Thoracic aorta (tissue), 2 donors: ENCODE results near the gene LETM1. TPM values are rescaled to one million over a fixed set of nuclear protein-coding genes. Genes with fewer than 3 reads are reported as not detected.

Source experiments
- ATAC-seq: fragments of 150-250 bp; one replicate; pipeline ENCODE4 v1.8.0; 2017; ENCODE audit warnings: low read depth; ENCODE audit not compliant: insufficient number of reproducible peaks, low FRiP score
- DNase-seq: peaks from one replicate; pipeline ENCODE4 v3.0.0-alpha.2; 2020; ENCODE audit warnings: low spot score
- H3K27ac ChIP-seq, 2 donors: fragments of 200-600 bp; sonication (generic); 1 replicate in 1 of 2; 2 replicates in 1 of 2; pipeline ENCODE4 v1.5.1; 2016; ENCODE audit warnings: mild to moderate bottlenecking in 2 of 2, moderate library complexity in 2 of 2
- H3K27me3 ChIP-seq: fragments of 200-600 bp; sonication (generic); replicated peaks from 2 replicates; pipeline ENCODE4 v1.6.0; 2016; ENCODE audit warnings: mild to moderate bottlenecking; ENCODE audit not compliant: insufficient read depth
- H3K36me3 ChIP-seq: fragments of 200-600 bp; sonication (generic); one replicate; pipeline ENCODE4 v1.5.1; 2016
- H3K4me1 ChIP-seq, 2 donors: fragments of 200-600 bp; sonication (generic); 1 replicate in 1 of 2; 2 replicates in 1 of 2; pipeline versions ENCODE4 v1.5.1 to v1.6.0; 2016; ENCODE audit warnings: low read depth in 2 of 2, mild to moderate bottlenecking in 1 of 2; ENCODE audit not compliant: control insufficient read depth in 1 of 2
- H3K4me3 ChIP-seq: fragments of 200-600 bp; sonication (generic); 2 replicates; pipeline ENCODE4 v1.5.1; 2016; ENCODE audit warnings: mild to moderate bottlenecking
- H3K9me3 ChIP-seq: fragments of 200-600 bp; sonication (generic); 2 replicates; pipeline ENCODE4 v1.5.1; 2016
- total RNA-seq, 2 donors: library from RNA; depleted of rRNA; stranded (reverse); fragments of >200 nt; gene quantifications; one replicate each; pipeline versions ENCODE4 v1.1.0 to v1.2.3, GENCODE V29; 2016
- TF ChIP-seq, protein P1 (sequence below): fragments of 200-600 bp; sonication (generic); IDR thresholded peaks from one replicate; pipeline ENCODE4 v1.5.1; 2019; ENCODE audit warnings: antibody characterized with exemption

Gene LETM1
- total RNA-seq, 2 donors from 2014 or later, result 30.5 to 68.9 TPM

- Histone ChIP-seq H3K4me3 (no peak overlapping the region), H3K4me1 (no peaks in the 10 kb centered on the region), H3K27ac (no peak overlapping the region), H3K9me3 (no peaks in the 10 kb centered on the region), H3K36me3 (no peaks in the 10 kb centered on the region), H3K27me3 (no peaks in the 10 kb centered on the region)
- DNase-seq (no peak), ATAC-seq (no peak)
- TF ChIP-seq, protein P1, sequence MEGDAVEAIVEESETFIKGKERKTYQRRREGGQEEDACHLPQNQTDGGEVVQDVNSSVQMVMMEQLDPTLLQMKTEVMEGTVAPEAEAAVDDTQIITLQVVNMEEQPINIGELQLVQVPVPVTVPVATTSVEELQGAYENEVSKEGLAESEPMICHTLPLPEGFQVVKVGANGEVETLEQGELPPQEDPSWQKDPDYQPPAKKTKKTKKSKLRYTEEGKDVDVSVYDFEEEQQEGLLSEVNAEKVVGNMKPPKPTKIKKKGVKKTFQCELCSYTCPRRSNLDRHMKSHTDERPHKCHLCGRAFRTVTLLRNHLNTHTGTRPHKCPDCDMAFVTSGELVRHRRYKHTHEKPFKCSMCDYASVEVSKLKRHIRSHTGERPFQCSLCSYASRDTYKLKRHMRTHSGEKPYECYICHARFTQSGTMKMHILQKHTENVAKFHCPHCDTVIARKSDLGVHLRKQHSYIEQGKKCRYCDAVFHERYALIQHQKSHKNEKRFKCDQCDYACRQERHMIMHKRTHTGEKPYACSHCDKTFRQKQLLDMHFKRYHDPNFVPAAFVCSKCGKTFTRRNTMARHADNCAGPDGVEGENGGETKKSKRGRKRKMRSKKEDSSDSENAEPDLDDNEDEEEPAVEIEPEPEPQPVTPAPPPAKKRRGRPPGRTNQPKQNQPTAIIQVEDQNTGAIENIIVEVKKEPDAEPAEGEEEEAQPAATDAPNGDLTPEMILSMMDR, result no peak
Measured at GRCh38 chr4:1787411-1788077, 68.4 kb downstream of the LETM1 start.

GRCh38 chr4:1786544-1787362 lies 69.2 kb downstream of the LETM1 start:
- DNase-seq, result no peak
- H3K9me3 ChIP-seq, result no peaks in the 10 kb centered on the region
- no peak overlapping the region for H3K27ac ChIP-seq
- H3K4me1 ChIP-seq, result no peaks in the 10 kb centered on the region
- TF ChIP-seq, protein P1, result no peak
- no peak overlapping the region for H3K4me3 ChIP-seq
- no peaks in the 10 kb centered on the region for H3K27me3 ChIP-seq
- ATAC-seq, result no peak
- no peaks in the 10 kb centered on the region for H3K36me3 ChIP-seq

DNA sequence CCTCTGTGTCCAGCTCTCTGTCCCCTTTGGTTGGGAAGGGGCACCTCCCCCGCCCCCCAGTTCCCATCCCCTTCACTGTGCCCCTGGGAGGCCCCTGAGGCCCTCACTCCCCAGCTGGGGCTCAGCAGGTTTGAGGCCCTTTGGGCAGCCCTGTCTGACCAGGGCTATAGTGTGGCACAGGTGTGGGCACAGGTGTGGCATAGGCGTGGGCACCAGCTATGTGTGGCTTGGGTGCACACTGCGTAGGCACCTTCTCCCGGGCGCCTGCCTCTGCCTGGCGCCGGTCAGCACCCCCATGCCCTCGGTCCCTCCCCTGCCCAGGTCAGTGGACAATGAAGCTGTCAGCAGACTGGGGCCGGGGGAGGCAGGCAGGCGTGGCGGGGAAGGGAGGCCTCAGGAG lies 70.4 kb downstream of the LETM1 start:
- no peaks in the 10 kb centered on the region for H3K9me3 ChIP-seq
- H3K36me3 ChIP-seq, result no peaks in the 10 kb centered on the region
- no peak for DNase-seq
- no peak for ATAC-seq
- no peak overlapping the region for H3K27ac ChIP-seq
- H3K4me1 ChIP-seq, result no peaks in the 10 kb centered on the region
- no peaks in the 10 kb centered on the region for H3K27me3 ChIP-seq
- no peak overlapping the region for H3K4me3 ChIP-seq
- TF ChIP-seq, protein P1, result no peak

- no peak for DNase-seq
- TF ChIP-seq, protein P1, result no peak
- Histone ChIP-seq H3K36me3 (no peaks in the 10 kb centered on the region), H3K27ac (no peak overlapping the region), H3K9me3 (no peaks in the 10 kb centered on the region), H3K4me1 (no peaks in the 10 kb centered on the region), H3K27me3 (no peaks in the 10 kb centered on the region), H3K4me3 (no peak overlapping the region)
- ATAC-seq, result no peak
Measured at GRCh38 chr4:1784789-1785591, 71.0 kb downstream of the LETM1 start.

DNA sequence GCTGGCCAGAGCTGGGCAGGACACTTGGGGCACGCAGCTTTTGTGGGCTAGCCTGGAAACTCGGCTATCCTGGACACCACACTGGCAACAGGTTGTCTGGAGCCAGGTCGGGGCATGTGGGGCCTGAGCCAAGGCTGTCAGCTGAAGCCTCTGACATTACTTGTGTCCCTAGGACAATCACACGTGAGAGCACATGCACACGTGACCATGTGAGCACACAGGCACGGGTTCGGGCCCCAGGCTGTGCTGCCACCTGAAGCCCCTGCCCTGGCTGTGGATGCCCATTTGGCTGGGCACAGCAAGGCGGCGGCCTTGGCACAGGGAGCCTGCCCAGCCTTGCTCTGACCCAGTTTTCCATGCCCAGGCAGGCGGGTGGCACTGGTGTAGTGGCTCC lies 71.6 kb downstream of the LETM1 start:
- H3K4me3 ChIP-seq, result no peak overlapping the region
- H3K4me1 ChIP-seq, result no peaks in the 10 kb centered on the region
- DNase-seq (no peak), ATAC-seq (no peak)
- no peaks in the 10 kb centered on the region for H3K9me3 ChIP-seq
- TF ChIP-seq, protein P1, result no peak
- H3K36me3 ChIP-seq, result no peaks in the 10 kb centered on the region
- no peak overlapping the region for H3K27ac ChIP-seq
- no peaks in the 10 kb centered on the region for H3K27me3 ChIP-seq
